ENCODE results near the gene OPN3.

Gene OPN3

GRCh38 chr1:241586905-241587512, 53.2 kb downstream of the OPN3 start:
- DNase-seq: no peak

GRCh38 chr1:241582921-241583321, 57.2 kb downstream of the OPN3 start:
- no peak for DNase-seq

- no peak for DNase-seq
These were observed 60.7 kb downstream of the OPN3 start for GRCh38 chr1:241579434-241579833.

GRCh38 chr1:241574154-241574553, 66.0 kb downstream of the OPN3 start:
- no peak for DNase-seq

GRCh38 chr1:241569848-241570247, 70.3 kb downstream of the OPN3 start:
- no peak for DNase-seq

GRCh38 chr1:241560849-241561187, 79.4 kb downstream of the OPN3 start:
- DNase-seq: no peak

- DNase-seq: no peak
These were observed 79.9 kb downstream of the OPN3 start for GRCh38 chr1:241560146-241560848.

- no peak for DNase-seq
These were observed 82.5 kb downstream of the OPN3 start for GRCh38 chr1:241557551-241558193.

GRCh38 chr1:241557031-241557430, 83.1 kb downstream of the OPN3 start:
- no peak for DNase-seq

- DNase-seq: no peak
These were observed 84.6 kb downstream of the OPN3 start for GRCh38 chr1:241555526-241555925.

GRCh38 chr1:241553886-241554592, 86.1 kb downstream of the OPN3 start:
- no peak for DNase-seq

- no peak for DNase-seq
These were observed 88.2 kb downstream of the OPN3 start for GRCh38 chr1:241551759-241552638.

- DNase-seq: no peak
These were observed 89.9 kb downstream of the OPN3 start for GRCh38 chr1:241550318-241550717.

GRCh38 chr1:241548008-241548407, 92.2 kb downstream of the OPN3 start:
- no peak for DNase-seq

Data from activated CD4-positive, CD25-positive, alpha-beta regulatory T cell (primary cell).